ENCODE data around the gene CCDC196.
A peak's percentile ranks its signal among the peaks of the same experiment; 100 is the strongest.

The CCDC196 gene

DNA sequence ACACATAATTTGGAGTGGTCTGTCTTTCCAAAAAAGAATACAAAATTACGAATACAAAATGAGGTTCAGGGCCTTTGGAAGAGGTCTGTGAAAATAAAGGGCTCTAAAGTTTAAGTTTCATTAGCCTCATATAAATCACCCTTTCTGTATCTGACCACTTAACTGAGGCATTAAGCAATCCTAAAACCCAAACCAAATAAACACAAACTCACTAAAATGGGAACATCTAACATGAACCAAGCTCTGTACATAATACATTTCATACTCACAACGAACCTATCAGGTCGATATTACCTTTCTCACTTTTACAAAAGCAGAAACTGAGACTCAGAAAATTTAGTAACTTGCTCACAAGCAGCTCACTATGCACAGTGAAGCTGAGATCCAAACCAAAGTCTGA is 1.1 kb upstream of the CCDC196 start:
- Histone ChIP-seq H3K9me3 (ENCODE audit: severe bottlenecking) (no peaks in the 10 kb centered on the region), H3K27ac (no peak overlapping the region), H3K27me3 (ENCODE audit: insufficient read depth, low read depth, severe bottlenecking) (no peaks in the 10 kb centered on the region), H3K36me3 (no peaks in the 10 kb centered on the region), H3K4me3 (ENCODE audit: low read depth, low read length) (no peak overlapping the region)
- TF ChIP-seq, protein P1, sequence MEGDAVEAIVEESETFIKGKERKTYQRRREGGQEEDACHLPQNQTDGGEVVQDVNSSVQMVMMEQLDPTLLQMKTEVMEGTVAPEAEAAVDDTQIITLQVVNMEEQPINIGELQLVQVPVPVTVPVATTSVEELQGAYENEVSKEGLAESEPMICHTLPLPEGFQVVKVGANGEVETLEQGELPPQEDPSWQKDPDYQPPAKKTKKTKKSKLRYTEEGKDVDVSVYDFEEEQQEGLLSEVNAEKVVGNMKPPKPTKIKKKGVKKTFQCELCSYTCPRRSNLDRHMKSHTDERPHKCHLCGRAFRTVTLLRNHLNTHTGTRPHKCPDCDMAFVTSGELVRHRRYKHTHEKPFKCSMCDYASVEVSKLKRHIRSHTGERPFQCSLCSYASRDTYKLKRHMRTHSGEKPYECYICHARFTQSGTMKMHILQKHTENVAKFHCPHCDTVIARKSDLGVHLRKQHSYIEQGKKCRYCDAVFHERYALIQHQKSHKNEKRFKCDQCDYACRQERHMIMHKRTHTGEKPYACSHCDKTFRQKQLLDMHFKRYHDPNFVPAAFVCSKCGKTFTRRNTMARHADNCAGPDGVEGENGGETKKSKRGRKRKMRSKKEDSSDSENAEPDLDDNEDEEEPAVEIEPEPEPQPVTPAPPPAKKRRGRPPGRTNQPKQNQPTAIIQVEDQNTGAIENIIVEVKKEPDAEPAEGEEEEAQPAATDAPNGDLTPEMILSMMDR (IDR thresholded peaks at IDR 0.05; ENCODE audit: low read depth, low read length), result no peak
- no peak for DNase-seq

DNA sequence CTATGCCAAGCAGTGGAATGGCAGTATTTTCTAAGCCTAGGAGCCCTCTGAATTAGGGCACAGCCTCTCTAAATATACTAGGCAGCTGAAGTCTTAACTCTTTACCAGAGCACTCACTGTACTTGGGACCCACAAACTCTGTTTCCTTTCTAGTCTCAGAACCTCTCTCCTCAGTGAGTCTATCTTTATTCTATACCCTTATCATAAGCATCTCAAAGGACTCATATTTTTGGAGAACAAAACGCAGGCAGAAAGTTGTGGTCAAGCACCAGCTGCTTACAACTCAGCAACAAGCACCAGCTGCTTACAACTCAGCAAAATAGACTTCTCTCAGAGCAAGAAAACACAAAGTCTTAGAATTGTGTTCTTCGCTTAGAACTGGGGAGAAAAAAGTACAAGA is 993 bp downstream of the CCDC196 start:
- no peak for DNase-seq
- TF ChIP-seq, protein P1 (IDR thresholded peaks at IDR 0.05; ENCODE audit: low read depth, low read length), result no peak
- no peaks in the 10 kb centered on the region for H3K27me3 ChIP-seq (ENCODE audit: insufficient read depth, low read depth, severe bottlenecking)
- H3K27ac ChIP-seq, result no peak overlapping the region
- no peak overlapping the region for H3K4me3 ChIP-seq (ENCODE audit: low read depth, low read length)
- no peaks in the 10 kb centered on the region for H3K9me3 ChIP-seq (ENCODE audit: severe bottlenecking)
- H3K36me3 ChIP-seq, result no peaks in the 10 kb centered on the region

DNA sequence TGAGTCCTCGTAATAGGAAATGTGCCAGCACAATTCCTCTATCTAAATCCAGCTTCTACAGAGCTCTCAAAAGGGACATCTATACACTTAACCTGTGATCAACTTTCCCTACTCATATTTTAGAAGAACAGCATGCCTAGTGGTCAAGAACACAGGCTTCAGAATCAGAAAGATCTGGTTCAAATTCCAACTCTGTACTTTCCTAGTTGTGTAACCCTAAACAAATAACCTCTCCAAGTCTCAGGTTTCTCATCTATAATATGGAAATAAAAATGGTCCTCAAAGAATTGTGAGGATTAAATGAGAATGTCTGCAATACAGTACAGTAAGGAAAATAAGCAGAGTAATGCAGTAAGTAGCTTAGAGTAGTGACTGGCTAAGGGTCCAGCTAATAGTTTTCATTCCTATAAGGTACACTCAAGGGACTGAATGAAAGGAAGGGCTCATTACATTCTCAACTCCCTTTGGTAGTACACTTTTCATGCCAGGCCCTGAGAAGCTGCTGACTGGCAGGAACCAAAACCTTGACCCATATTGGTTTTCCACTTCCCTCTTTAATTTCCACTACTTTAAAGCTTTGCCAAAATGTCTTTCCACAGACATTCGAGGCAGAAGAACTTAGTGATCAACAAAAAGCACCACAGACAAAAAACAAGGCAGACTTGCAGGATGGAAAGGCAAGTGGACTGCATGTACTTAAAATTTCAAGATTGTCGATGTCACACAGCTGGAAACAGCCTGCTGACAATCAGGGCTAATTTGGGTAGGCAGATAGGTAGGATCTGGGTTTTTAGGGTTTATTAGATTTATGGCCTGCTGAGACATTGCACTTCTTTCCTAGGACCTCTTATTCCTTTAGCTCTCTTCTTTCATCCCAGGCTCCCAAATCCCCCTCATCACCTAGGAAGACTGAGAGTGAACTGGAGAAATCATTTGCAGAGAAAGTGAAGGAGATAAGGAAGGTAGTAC is 4.3 kb downstream of the CCDC196 start:
- no peak for DNase-seq

DNA sequence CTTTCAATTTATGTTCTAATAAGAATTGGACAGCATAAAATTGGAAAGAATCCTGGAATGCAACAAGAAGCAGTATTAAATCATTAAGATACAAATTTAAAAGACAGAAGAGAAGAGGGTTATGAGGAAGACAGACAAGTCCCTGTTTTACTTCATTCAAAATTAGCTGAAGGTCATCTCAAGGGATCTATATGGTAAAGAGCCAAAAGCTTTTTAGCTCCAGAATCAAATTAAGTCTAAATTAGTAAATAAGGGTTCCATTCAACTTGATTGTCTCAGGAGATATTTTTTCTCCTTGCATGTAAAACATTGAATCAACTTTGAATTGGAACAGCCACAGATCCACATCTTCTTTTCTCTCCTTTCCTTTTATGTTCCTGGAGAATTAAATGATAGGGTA is 7.6 kb downstream of the CCDC196 start:
- no peak overlapping the region for H3K4me3 ChIP-seq (ENCODE audit: low read depth, low read length)
- H3K27ac ChIP-seq, result no peak overlapping the region
- TF ChIP-seq, protein P1 (IDR thresholded peaks at IDR 0.05; ENCODE audit: low read depth, low read length), result no peak
- H3K36me3 ChIP-seq, result no peaks in the 10 kb centered on the region
- no peaks in the 10 kb centered on the region for H3K27me3 ChIP-seq (ENCODE audit: insufficient read depth, low read depth, severe bottlenecking)
- DNase-seq, result no peak
- H3K9me3 ChIP-seq (ENCODE audit: severe bottlenecking), result no peaks in the 10 kb centered on the region

More for the DNA sequence above, 4.3 kb downstream of the CCDC196 start:
- TF ChIP-seq, protein P1 (IDR thresholded peaks at IDR 0.05; ENCODE audit: low read depth, low read length), result no peak
- Histone ChIP-seq H3K4me3 (ENCODE audit: low read depth, low read length) (no peak overlapping the region), H3K27ac (no peak overlapping the region), H3K9me3 (ENCODE audit: severe bottlenecking) (no peaks in the 10 kb centered on the region), H3K36me3 (no peaks in the 10 kb centered on the region), H3K27me3 (ENCODE audit: insufficient read depth, low read depth, severe bottlenecking) (no peaks in the 10 kb centered on the region)

DNA sequence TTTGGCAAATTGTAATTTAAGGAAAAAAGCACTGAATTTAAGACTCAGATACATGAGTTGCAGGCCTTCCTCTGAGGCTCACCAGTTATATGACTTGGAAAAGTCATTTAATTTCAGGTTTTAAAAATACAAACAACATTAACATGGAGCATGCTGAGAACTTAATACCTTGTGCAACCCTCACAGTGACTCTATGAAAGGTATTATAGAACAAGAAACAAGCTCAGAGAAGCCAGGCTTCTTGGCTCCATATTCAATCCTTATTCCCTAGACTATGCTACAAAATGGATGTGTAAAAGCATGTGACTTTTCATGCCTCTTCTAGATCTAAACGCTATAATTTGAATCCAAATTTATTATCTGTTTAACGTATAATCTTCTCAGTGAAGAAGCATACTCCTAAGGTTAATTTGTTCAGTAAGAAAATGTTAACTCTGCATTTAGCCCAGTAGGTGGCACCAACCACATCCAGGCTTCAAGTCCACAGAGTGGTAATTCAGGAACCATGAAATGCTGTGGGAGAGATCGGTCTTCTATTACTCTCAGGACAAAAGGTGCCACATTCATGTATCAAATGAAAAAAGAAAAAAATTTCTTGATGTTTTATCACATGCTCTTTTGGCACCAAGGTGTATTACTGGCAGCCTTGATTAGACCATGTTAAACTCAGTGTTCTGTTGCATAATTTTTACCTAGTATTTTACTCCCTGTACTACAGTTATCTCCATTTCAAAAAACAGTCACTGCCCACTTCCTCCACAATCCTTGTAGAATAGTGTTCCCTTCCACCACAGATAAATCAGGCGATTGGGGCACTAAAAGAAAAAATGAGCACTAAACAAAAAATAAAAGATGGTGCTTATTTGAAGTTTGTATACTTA is 9.3 kb downstream of the CCDC196 start:
- TF ChIP-seq, protein P1 (IDR thresholded peaks at IDR 0.05; ENCODE audit: low read depth, low read length), result peak; percentile 53
- Histone ChIP-seq H3K36me3 (no peaks in the 10 kb centered on the region), H3K27ac (no peak overlapping the region; the same call in 1 of the 2 replicates), H3K4me3 (ENCODE audit: low read depth, low read length) (no peak overlapping the region), H3K9me3 (ENCODE audit: severe bottlenecking) (no peaks in the 10 kb centered on the region), H3K27me3 (ENCODE audit: insufficient read depth, low read depth, severe bottlenecking) (no peaks in the 10 kb centered on the region)
- peak; percentile 52 for DNase-seq
